Immature natural killer cell (primary cell): ENCODE data around the gene FAM83D. TPM values are rescaled to one million over a fixed set of nuclear protein-coding genes. Genes with fewer than 3 reads are reported as not detected.
"Not testable (repeated sequence)": the region's sequence is repeated elsewhere in the genome, so short reads cannot be mapped to it uniquely, and the experiment has no call there.

Source experiments
- DNase-seq, 3 donors: peaks; one replicate each; pipeline ENCODE4 v3.0.0; 2022; ENCODE audit warnings: mixed read lengths in 1 of 3
- H3K27ac Mint-ChIP-seq, 6 donors: one replicate each; pipeline ENCODE4 v1.8.0; 2020; ENCODE audit warnings: mixed read lengths in 6 of 6, mild to moderate bottlenecking in 5 of 6, inconsistent platforms in 4 of 6, moderate library complexity in 3 of 6
- H3K27me3 Mint-ChIP-seq, 3 donors: one replicate each; pipeline ENCODE4 v1.8.0; 2020 to 2021; ENCODE audit warnings: low read depth in 3 of 3, mild to moderate bottlenecking in 3 of 3, mixed read lengths in 3 of 3, moderate library complexity in 3 of 3, inconsistent platforms in 1 of 3
- H3K36me3 Mint-ChIP-seq, 3 donors: one replicate each; pipeline ENCODE4 v1.8.0; 2020; ENCODE audit warnings: mixed read lengths in 3 of 3, inconsistent platforms in 2 of 3, mild to moderate bottlenecking in 2 of 3
- H3K4me1 Mint-ChIP-seq, 2 donors: one replicate each; pipeline ENCODE4 v1.8.0; 2020; ENCODE audit warnings: inconsistent platforms in 2 of 2, mild to moderate bottlenecking in 2 of 2, mixed read lengths in 2 of 2, moderate library complexity in 1 of 2
- H3K4me3 Mint-ChIP-seq, 5 donors: one replicate each; pipeline ENCODE4 v1.8.0; 2020; ENCODE audit warnings: mild to moderate bottlenecking in 5 of 5, mixed read lengths in 5 of 5, inconsistent platforms in 3 of 5, moderate library complexity in 3 of 5
- H3K9me3 Mint-ChIP-seq, 6 donors: one replicate each; pipeline ENCODE4 v1.8.0; 2020; ENCODE audit warnings: mild to moderate bottlenecking in 6 of 6, mixed read lengths in 6 of 6, inconsistent platforms in 4 of 6, moderate library complexity in 3 of 6
- polyA plus RNA-seq, 3 donors: library from polyadenylated mRNA; unstranded; fragments of 300-500 nt; fragmentation: Illumina TruSeq; gene quantifications; one replicate each; pipeline ENCODE4 v1.2.3, GENCODE V29; 2021

The FAM83D gene
- polyA plus RNA-seq, 3 donors from 2014 or later: 0.25 to 0.58 TPM; not detected in 1

GRCh38 chr20:38995536-38996044 lies 69.4 kb downstream of the FAM83D start:
- Mint-ChIP-seq H3K9me3 (no peaks in the 10 kb centered on the region), H3K27me3 (peaks cover 0 to 4% (median 2%) of the 10 kb centered on the region in 3 donors), H3K27ac (no peak overlapping the region), H3K4me3 (no peak overlapping the region), H3K36me3 (peaks cover 13 to 53% (median 30%) of the 10 kb centered on the region in 3 donors), H3K4me1 (peaks cover 3 to 7% of the 10 kb centered on the region in 2 donors)
- no peak for DNase-seq

DNA sequence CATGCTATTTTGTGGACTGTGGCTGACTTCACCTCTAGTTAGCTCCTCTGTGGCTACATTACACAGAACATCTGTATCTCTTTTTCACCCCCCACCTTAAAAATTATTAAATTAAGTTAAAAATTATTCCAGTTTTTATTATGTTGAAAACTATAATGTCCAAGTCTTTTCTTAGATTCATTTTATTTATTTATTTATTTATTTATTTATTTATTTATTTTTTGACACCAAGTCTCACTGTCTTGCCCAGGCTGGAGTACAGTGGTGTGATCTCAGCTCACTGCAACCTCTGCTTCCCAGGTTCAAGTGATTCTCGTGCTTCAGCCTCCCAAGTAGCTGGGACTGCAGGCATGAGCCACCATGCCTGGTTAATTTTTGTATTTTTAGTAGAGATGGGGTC lies 70.6 kb downstream of the FAM83D start:
- H3K36me3 Mint-ChIP-seq: peaks cover 9 to 55% (median 31%) of the 10 kb centered on the region in 3 donors
- H3K27ac Mint-ChIP-seq, H3K27me3 Mint-ChIP-seq, H3K4me3 Mint-ChIP-seq, H3K4me1 Mint-ChIP-seq, H3K9me3 Mint-ChIP-seq, DNase-seq: not testable (repeated sequence)

DNA sequence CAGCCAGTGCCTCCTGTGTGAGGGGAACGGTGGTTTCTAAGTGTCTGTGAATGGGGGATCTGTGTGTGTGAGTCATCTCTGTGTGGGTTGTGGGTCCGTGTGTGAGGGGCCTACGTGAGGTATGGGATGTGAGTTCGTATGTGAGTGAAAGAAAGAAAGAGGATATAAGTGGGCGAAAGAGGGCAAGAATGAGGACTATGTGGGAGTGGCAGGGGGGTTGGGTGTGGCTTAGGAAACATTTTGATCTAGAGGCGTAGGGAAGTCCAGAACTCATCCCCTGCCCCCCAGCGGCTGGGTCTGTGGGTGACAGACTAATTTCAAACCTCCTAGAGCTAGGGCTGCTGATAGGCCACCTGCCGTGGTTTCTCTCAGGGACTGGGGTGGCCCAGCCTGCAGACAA lies 71.4 kb downstream of the FAM83D start:
- peaks cover 0 to 4% (median 2%) of the 10 kb centered on the region in 3 donors for H3K27me3 Mint-ChIP-seq
- peak overlapping the region in 1 of 6 donors; percentile 57 for H3K27ac Mint-ChIP-seq
- peak overlapping the region in 1 of 5 donors; percentile 9 for H3K4me3 Mint-ChIP-seq
- no peaks in the 10 kb centered on the region for H3K9me3 Mint-ChIP-seq
- no peak for DNase-seq
- H3K36me3 Mint-ChIP-seq: peaks cover 4 to 61% (median 31%) of the 10 kb centered on the region in 3 donors
- peaks cover 3 to 7% of the 10 kb centered on the region in 2 donors for H3K4me1 Mint-ChIP-seq

DNA sequence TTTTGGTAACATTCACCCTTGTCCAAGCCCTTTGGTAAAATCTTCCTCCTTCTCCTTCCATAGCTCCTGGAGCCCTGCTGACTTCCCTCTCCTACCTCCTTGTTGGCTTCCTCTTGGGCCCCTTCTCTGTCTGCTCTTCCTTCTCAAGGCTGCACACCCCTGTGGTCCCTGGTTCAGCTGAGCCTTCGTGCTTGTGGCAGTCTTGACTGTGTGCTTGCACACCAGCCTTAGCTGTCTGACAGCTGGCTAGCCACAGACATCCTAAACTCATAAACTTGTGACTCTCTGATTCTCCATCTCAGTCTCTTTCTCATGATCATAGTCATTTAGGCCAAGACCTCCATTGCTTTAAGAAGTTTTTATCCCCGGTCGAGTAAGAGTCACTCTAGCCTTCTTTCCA lies 73.0 kb downstream of the FAM83D start:
- no peak for DNase-seq
- peaks cover 10 to 70% (median 38%) of the 10 kb centered on the region in 3 donors for H3K36me3 Mint-ChIP-seq
- peaks cover 1 to 4% (median 2%) of the 10 kb centered on the region in 3 donors for H3K27me3 Mint-ChIP-seq
- no peaks in the 10 kb centered on the region for H3K9me3 Mint-ChIP-seq
- no peak overlapping the region for H3K4me3 Mint-ChIP-seq
- H3K4me1 Mint-ChIP-seq: peaks cover 3 to 7% of the 10 kb centered on the region in 2 donors
- H3K27ac Mint-ChIP-seq: no peak overlapping the region

DNA sequence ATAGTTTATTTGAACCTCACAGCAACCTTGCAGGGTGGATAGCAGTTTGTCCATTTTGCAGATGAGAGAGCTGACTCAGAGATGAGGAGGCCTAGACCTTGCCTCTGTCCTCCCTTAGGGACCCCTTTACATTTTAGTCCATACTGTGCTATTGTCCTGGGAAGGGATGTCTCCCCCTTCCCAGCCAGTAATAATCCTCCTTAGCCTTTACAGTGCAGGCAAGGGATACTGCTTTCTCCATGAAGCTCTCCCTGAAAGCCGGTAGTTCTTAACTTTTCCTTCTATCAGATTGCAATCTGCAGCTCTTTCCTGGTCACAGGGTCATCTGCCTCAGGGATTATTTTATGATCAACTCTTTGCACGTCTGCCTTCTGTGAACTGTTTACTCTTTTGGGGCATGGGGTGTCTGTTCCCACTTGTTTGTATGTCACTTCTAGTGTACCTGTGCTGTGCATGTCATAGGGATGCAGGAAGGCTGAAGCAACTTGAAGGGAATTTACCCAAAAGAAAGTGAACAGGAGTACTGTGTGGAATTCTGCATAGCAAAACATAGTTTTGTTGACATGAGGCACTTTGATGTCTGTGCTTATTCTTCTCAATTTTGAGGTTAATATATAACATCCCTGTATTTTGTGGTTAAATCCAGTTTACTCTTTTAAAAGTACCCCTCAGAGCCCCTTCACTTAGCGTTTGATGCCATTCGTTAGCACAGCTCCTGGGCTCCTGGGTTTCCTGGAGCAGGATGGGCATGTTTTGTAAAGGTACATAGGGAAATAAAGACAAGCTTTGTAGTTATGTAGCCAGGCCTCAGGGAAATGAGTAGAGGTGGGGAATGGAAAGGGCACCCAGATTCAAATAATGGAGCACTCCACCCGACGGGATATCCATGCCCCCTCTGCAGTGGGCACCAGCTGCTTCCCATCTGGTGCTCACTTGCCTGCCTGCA lies 74.0 kb downstream of the FAM83D start:
- no peak overlapping the region for H3K4me3 Mint-ChIP-seq
- no peak for DNase-seq
- H3K36me3 Mint-ChIP-seq: peaks cover 10 to 68% (median 36%) of the 10 kb centered on the region in 3 donors
- H3K9me3 Mint-ChIP-seq: no peaks in the 10 kb centered on the region
- H3K4me1 Mint-ChIP-seq: peaks cover 3 to 7% of the 10 kb centered on the region in 2 donors
- H3K27me3 Mint-ChIP-seq: peaks cover 1 to 4% (median 2%) of the 10 kb centered on the region in 3 donors
- H3K27ac Mint-ChIP-seq: no peak overlapping the region

Other genes starting within 250 kb of the FAM83D start
- not detected for gene SLC32A1, start 201.9 kb upstream of the FAM83D start, polyA plus RNA-seq
- 10 to 100 TPM in 1 of 3 donors, 1 to 10 TPM in 2; 8.0 to 11.1 (median 8.7) TPM for gene ACTR5, start 178.0 kb upstream of the FAM83D start, polyA plus RNA-seq
- 10 to 100 TPM; 23.6 to 42.8 (median 24.9) TPM for gene PPP1R16B, start 120.7 kb upstream of the FAM83D start, polyA plus RNA-seq
- gene DHX35, start 35.9 kb downstream of the FAM83D start, polyA plus RNA-seq: 1 to 10 TPM; 5.0 to 6.5 (median 6.0) TPM